ENCODE measurements around the gene RSAD1.

The RSAD1 gene

GRCh38 chr17:50478391-50479381 lies at the start of gene RSAD1:
TSS of gene RSAD1 (plus strand) at chr17:50478860. CDS start at chr17:50478885, 25 bp downstream.
- DNase-seq (ENCODE audit: low read depth, low spot score): peak; percentile 29

- no peak for DNase-seq (ENCODE audit: low read depth, low spot score)
These were observed 48.9 kb upstream of the RSAD1 start for GRCh38 chr17:50429793-50430192.

GRCh38 chr17:50430821-50431618 lies 47.6 kb upstream of the RSAD1 start:
- DNase-seq (ENCODE audit: low read depth, low spot score): no peak

- DNase-seq (ENCODE audit: low read depth, low spot score): no peak
These were observed 46.4 kb upstream of the RSAD1 start for GRCh38 chr17:50432125-50432762.

- DNase-seq (ENCODE audit: low read depth, low spot score): no peak
These were observed 41.3 kb upstream of the RSAD1 start for GRCh38 chr17:50437409-50437808.

GRCh38 chr17:50439008-50439407 lies 39.7 kb upstream of the RSAD1 start:
- no peak for DNase-seq (ENCODE audit: low read depth, low spot score)

- no peak for DNase-seq (ENCODE audit: low read depth, low spot score)
These were observed 38.4 kb upstream of the RSAD1 start for GRCh38 chr17:50440172-50440837.

GRCh38 chr17:50440838-50441829 lies 37.5 kb upstream of the RSAD1 start:
- no peak for DNase-seq (ENCODE audit: low read depth, low spot score)

GRCh38 chr17:50443505-50443974 lies 35.1 kb upstream of the RSAD1 start:
- no peak for DNase-seq (ENCODE audit: low read depth, low spot score)

GRCh38 chr17:50444841-50445715 lies 33.6 kb upstream of the RSAD1 start:
- no peak for DNase-seq (ENCODE audit: low read depth, low spot score)

- DNase-seq (ENCODE audit: low read depth, low spot score): no peak
These were observed 32.8 kb upstream of the RSAD1 start for GRCh38 chr17:50445730-50446325.

GRCh38 chr17:50447870-50448595 lies 30.6 kb upstream of the RSAD1 start:
- no peak for DNase-seq (ENCODE audit: low read depth, low spot score)

- no peak for DNase-seq (ENCODE audit: low read depth, low spot score)
These were observed 30.0 kb upstream of the RSAD1 start for GRCh38 chr17:50448643-50449042.

- DNase-seq (ENCODE audit: low read depth, low spot score): no peak
These were observed 26.6 kb upstream of the RSAD1 start for GRCh38 chr17:50451943-50452629.

GRCh38 chr17:50452630-50453300 lies 25.9 kb upstream of the RSAD1 start:
- no peak for DNase-seq (ENCODE audit: low read depth, low spot score)

GRCh38 chr17:50453901-50454300 lies 24.8 kb upstream of the RSAD1 start:
- DNase-seq (ENCODE audit: low read depth, low spot score): no peak

- no peak for DNase-seq (ENCODE audit: low read depth, low spot score)
These were observed 21.0 kb upstream of the RSAD1 start for GRCh38 chr17:50457621-50458020.

Measured in smooth muscle cell of the brain vasculature (primary cell).